CD4-positive, alpha-beta T cell (primary cell): ENCODE results near the gene CLSTN2. TPM values are rescaled to one million over a fixed set of nuclear protein-coding genes. Genes with fewer than 3 reads are reported as not detected.

Source experiments
- ATAC-seq: fragments of 200-7000 bp; cut with Tn5 transposase; one replicate; pipeline ENCODE4 v1.10.0; 2022; ENCODE audit warnings: mild to moderate bottlenecking; ENCODE audit not compliant: poor library complexity
- CTCF ChIA-PET: fragments of 350-600 bp; sonication (Branson Sonifier 250); formaldehyde crosslinking; loops from one replicate; lab custom pipeline; 2021; ENCODE audit warnings: antibody characterized with exemption, inconsistent platforms; lab: Charles Lee
- POLR2A ChIA-PET: fragments of 350-600 bp; sonication (Branson Sonifier 250); formaldehyde crosslinking; loops from one replicate; lab custom pipeline; 2021; ENCODE audit warnings: antibody characterized with exemption, inconsistent platforms; lab: Charles Lee
- DNase-seq, 14 experiments: peaks; one replicate each; pipeline ENCODE4 v3.0.0-alpha.2; 2013 to 2020; ENCODE audit warnings: mixed read lengths in 2 of 14
- H3K27ac ChIP-seq, 2 donors: one replicate each; pipeline versions ENCODE4 v1.5.1 to v1.7.0; 2013; ENCODE audit warnings: low read length in 2 of 2, low read depth in 1 of 2, mild to moderate bottlenecking in 1 of 2
- H3K27me3 ChIP-seq, 2 experiments: 1 replicate in 1 of 2; 2 replicates in 1 of 2; pipeline versions ENCODE4 v1.6.1 to v1.7.0; 2013; ENCODE audit warnings: low read length in 2 of 2, control low read depth in 1 of 2, mild to moderate bottlenecking in 1 of 2, moderate library complexity in 1 of 2; ENCODE audit not compliant: insufficient read depth in 2 of 2, control insufficient read depth in 1 of 2
- H3K36me3 ChIP-seq: one replicate; pipeline ENCODE4 v1.6.1; 2013; ENCODE audit warnings: low read length, control low read depth; ENCODE audit not compliant: insufficient read depth
- H3K4me1 ChIP-seq: one replicate; pipeline ENCODE4 v1.6.1; 2013; ENCODE audit warnings: low read length, control low read depth; ENCODE audit not compliant: insufficient read depth
- H3K4me3 ChIP-seq: one replicate; pipeline ENCODE4 v1.5.1; 2013; ENCODE audit warnings: mild to moderate bottlenecking, low read length, moderate library complexity
- H3K9me3 ChIP-seq, 2 experiments: 1 replicate in 1 of 2; 2 replicates in 1 of 2; pipeline versions ENCODE4 v1.6.1 to v1.7.0; 2013; ENCODE audit warnings: low read length in 2 of 2, mild to moderate bottlenecking in 2 of 2, control low read depth in 1 of 2, moderate library complexity in 1 of 2; ENCODE audit not compliant: control insufficient read depth in 1 of 2, insufficient read depth in 1 of 2
- H3K27ac Mint-ChIP-seq: one replicate; pipeline ENCODE4 v1.8.0; 2020; ENCODE audit warnings: mixed read lengths
- H3K27me3 Mint-ChIP-seq: one replicate; pipeline ENCODE4 v1.8.0; 2021; ENCODE audit warnings: mixed read lengths
- H3K36me3 Mint-ChIP-seq: one replicate; pipeline ENCODE4 v1.8.0; 2021; ENCODE audit warnings: low read depth, mixed read lengths
- H3K4me1 Mint-ChIP-seq: one replicate; pipeline ENCODE4 v1.8.0; 2021; ENCODE audit warnings: low read depth, mixed read lengths
- H3K4me3 Mint-ChIP-seq: one replicate; pipeline ENCODE4 v1.8.0; 2020; ENCODE audit warnings: mild to moderate bottlenecking, mixed read lengths
- H3K9me3 Mint-ChIP-seq: one replicate; pipeline ENCODE4 v1.8.0; 2020; ENCODE audit warnings: mixed read lengths
- intact Hi-C, 2 experiments: fragments of 100-400 bp; cut with DNase I in 1 of 2; cut with micrococcal nuclease in 1 of 2; formaldehyde crosslinking; loops; one replicate each; pipeline versions ENCODE4 v1.15.1 to v1.9.0; 2023 to 2025; cut with DNase I, micrococcal nuclease
- total RNA-seq, 174 experiments: library from RNA in 2 of 174; stranded (reverse) in 2 of 174; gene quantifications; one replicate each; pipeline ENCODE4 v1.2.3 and lab custom pipeline; 2021 to 2026
- TF ChIP-seq, protein P1 (sequence below): fragments of 200-600 bp; IDR thresholded peaks from one replicate; pipeline ENCODE4 v1.8.0; 2022; ENCODE audit warnings: antibody characterized with exemption, mild to moderate bottlenecking

Gene CLSTN2
- total RNA-seq, 2 experiments from 2014 or later: not detected

DNA sequence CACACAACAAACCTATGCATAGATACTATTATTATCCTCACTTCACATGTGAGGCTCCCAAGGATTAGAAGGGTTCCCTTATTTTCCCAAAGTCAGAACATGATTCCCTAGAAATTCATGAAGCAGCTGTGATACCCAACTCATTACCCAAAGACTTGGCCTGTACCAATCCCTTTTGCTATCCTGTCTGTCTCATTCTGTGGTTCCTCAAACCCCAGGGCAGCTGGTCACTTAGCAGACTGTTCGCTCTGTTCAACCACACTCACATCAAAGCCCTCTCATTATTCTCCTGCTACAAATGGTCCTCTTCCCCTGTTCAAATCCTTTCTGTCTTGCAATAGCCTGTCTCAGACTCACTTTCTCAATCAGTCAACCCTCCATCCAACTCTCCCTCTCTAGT, 588.6 kb downstream of the CLSTN2 start:
- H3K4me3 Mint-ChIP-seq: no peak overlapping the region
- Histone ChIP-seq H3K9me3 (peaks cover 0 to 9% of the 10 kb centered on the region in 2 experiments), H3K36me3 (no peaks in the 10 kb centered on the region), H3K4me3 (no peak overlapping the region), H3K27ac (no peak overlapping the region), H3K27me3 (peaks cover 0 to 8% of the 10 kb centered on the region in 2 experiments), H3K4me1 (no peaks in the 10 kb centered on the region)
- intact Hi-C loops: no loop called here
- ChIA-PET POLR2A (no interaction called here), CTCF (no interaction called here)
- DNase-seq (no peak), ATAC-seq (no peak)
- H3K9me3 Mint-ChIP-seq: peaks cover 2% of the 10 kb centered on the region
- TF ChIP-seq, protein P1, sequence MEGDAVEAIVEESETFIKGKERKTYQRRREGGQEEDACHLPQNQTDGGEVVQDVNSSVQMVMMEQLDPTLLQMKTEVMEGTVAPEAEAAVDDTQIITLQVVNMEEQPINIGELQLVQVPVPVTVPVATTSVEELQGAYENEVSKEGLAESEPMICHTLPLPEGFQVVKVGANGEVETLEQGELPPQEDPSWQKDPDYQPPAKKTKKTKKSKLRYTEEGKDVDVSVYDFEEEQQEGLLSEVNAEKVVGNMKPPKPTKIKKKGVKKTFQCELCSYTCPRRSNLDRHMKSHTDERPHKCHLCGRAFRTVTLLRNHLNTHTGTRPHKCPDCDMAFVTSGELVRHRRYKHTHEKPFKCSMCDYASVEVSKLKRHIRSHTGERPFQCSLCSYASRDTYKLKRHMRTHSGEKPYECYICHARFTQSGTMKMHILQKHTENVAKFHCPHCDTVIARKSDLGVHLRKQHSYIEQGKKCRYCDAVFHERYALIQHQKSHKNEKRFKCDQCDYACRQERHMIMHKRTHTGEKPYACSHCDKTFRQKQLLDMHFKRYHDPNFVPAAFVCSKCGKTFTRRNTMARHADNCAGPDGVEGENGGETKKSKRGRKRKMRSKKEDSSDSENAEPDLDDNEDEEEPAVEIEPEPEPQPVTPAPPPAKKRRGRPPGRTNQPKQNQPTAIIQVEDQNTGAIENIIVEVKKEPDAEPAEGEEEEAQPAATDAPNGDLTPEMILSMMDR: no peak
- peaks cover 28% of the 10 kb centered on the region for H3K27me3 Mint-ChIP-seq
- no peaks in the 10 kb centered on the region for H3K36me3 Mint-ChIP-seq
- H3K27ac Mint-ChIP-seq: no peak overlapping the region
- no peaks in the 10 kb centered on the region for H3K4me1 Mint-ChIP-seq

GRCh38 chr3:140527156-140527555, 592.2 kb downstream of the CLSTN2 start:
- peaks cover 0 to under 1% of the 10 kb centered on the region in 2 experiments for H3K27me3 ChIP-seq
- peaks cover 2% of the 10 kb centered on the region for H3K9me3 Mint-ChIP-seq
- H3K27me3 Mint-ChIP-seq: peaks cover 13% of the 10 kb centered on the region
- DNase-seq (no peak), ATAC-seq (no peak)
- H3K36me3 Mint-ChIP-seq: no peaks in the 10 kb centered on the region
- no peak overlapping the region for H3K4me3 Mint-ChIP-seq
- peaks cover 0 to under 1% of the 10 kb centered on the region in 2 experiments for H3K9me3 ChIP-seq
- H3K4me1 Mint-ChIP-seq: no peaks in the 10 kb centered on the region
- POLR2A ChIA-PET: no interaction called here
- H3K27ac Mint-ChIP-seq: no peak overlapping the region
- intact Hi-C loops: no loop called here
- no peak overlapping the region for H3K27ac ChIP-seq
- no peaks in the 10 kb centered on the region for H3K4me1 ChIP-seq
- CTCF ChIA-PET: no interaction called here
- H3K36me3 ChIP-seq: no peaks in the 10 kb centered on the region
- H3K4me3 ChIP-seq: no peak overlapping the region
- TF ChIP-seq, protein P1: no peak

DNA sequence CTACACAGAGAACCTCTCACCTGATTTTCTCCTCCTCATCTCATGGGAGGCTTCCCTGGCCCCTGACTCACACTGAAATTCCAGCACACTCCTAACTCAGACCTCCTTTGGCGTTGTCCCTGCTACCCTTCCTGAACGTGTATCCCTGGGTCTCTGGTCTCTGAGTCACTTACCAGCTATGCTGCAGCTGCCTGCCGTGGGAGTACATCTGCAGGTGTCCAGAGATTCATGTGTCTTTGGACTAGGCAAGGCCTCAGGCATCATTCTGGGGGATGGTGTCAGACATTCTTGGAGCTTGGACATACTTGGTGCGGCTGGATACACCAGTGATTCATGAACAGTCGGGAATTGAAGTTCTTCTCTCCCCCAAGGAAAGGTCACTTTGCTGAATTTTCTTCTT, 594.1 kb downstream of the CLSTN2 start:
- ChIA-PET CTCF (no interaction called here), POLR2A (no interaction called here)
- DNase-seq: no peak
- Mint-ChIP-seq H3K4me3 (no peak overlapping the region), H3K36me3 (no peaks in the 10 kb centered on the region), H3K27me3 (no peaks in the 10 kb centered on the region), H3K9me3 (peaks cover 2% of the 10 kb centered on the region), H3K27ac (no peak overlapping the region), H3K4me1 (no peaks in the 10 kb centered on the region)
- H3K4me1 ChIP-seq: no peaks in the 10 kb centered on the region
- no peak for ATAC-seq
- no peak overlapping the region for H3K4me3 ChIP-seq
- peaks cover 0 to 3% of the 10 kb centered on the region in 2 experiments for H3K9me3 ChIP-seq
- no peak overlapping the region for H3K27ac ChIP-seq
- H3K27me3 ChIP-seq: no peaks in the 10 kb centered on the region
- intact Hi-C loops: no loop called here
- H3K36me3 ChIP-seq: no peaks in the 10 kb centered on the region
- TF ChIP-seq, protein P1: no peak
